ENCODE results near the gene PNKD.

GRCh38 chr2:218264773-218265561 lies 5.4 kb upstream of the PNKD start:
- TF ChIP-seq CTCF (IDR thresholded peaks at IDR 0.05; ENCODE audit: poor library complexity) (no peak), EZH2phosphoT487 (IDR thresholded peaks at IDR 0.05; ENCODE audit: low read depth, severe bottlenecking, unreplicated experiment) (no peak)

All from hepatocyte (in vitro differentiated cells).